Ascending aorta (tissue), 2 donors: Measurements from ENCODE around the gene KCNG4. TPM values are rescaled to one million over a fixed set of nuclear protein-coding genes. Genes with fewer than 3 reads are reported as not detected.

Source experiments
- DNase-seq, 2 donors: peaks; one replicate each; pipeline ENCODE4 v3.0.0-alpha.2; 2019; ENCODE audit warnings: low spot score in 2 of 2
- H3K27ac ChIP-seq, 2 donors: fragments of 200-600 bp; sonication (generic); one replicate each; pipeline ENCODE4 v1.5.1; 2016 to 2017; ENCODE audit warnings: mild to moderate bottlenecking in 1 of 2
- H3K27me3 ChIP-seq: fragments of 200-600 bp; sonication (generic); one replicate; pipeline ENCODE4 v1.5.1; 2017
- H3K36me3 ChIP-seq, 2 donors: fragments of 200-600 bp; sonication (generic); one replicate each; pipeline ENCODE4 v1.5.1; 2016
- H3K4me1 ChIP-seq, 2 donors: fragments of 200-600 bp; sonication (generic); one replicate each; pipeline ENCODE4 v1.5.1; 2016 to 2017; ENCODE audit warnings: mild to moderate bottlenecking in 1 of 2
- H3K4me3 ChIP-seq, 2 donors: fragments of 200-600 bp; sonication (generic); one replicate each; pipeline ENCODE4 v1.5.1; 2016 to 2017; ENCODE audit warnings: mild to moderate bottlenecking in 1 of 2
- H3K9me3 ChIP-seq, 2 donors: fragments of 200-600 bp; sonication (generic); one replicate each; pipeline ENCODE4 v1.5.1; 2016
- CTCF ChIP-seq, 3 experiments: fragments of 200-600 bp in 2 of 3; fragments of 450-650 bp in 1 of 3; sonication (generic) in 2 of 3; IDR thresholded peaks; one replicate each; pipeline ENCODE4 v1.5.1; 2016 to 2019; ENCODE audit warnings: antibody characterized with exemption in 3 of 3, mild to moderate bottlenecking in 1 of 3, moderate library complexity in 1 of 3
- intact Hi-C: fragments of 100-400 bp; cut with DNase I; formaldehyde crosslinking; loops from one replicate; pipeline ENCODE4 v1.15.1; 2023
- total RNA-seq: library from RNA; depleted of rRNA; stranded (reverse); fragments of >200 nt; gene quantifications from one replicate; pipeline ENCODE4 v1.1.0, GENCODE V29; 2016

KCNG4 gene
- total RNA-seq, 1 donor from 2014 or later = not detected

GRCh38 chr16:84271037-84271436 lies 31.2 kb upstream of the KCNG4 start:
- intact Hi-C loops = no loop called here
- H3K27me3 ChIP-seq = no peaks in the 10 kb centered on the region
- H3K9me3 ChIP-seq = no peaks in the 10 kb centered on the region
- H3K4me1 ChIP-seq = no peaks in the 10 kb centered on the region
- H3K36me3 ChIP-seq = no peaks in the 10 kb centered on the region
- H3K4me3 ChIP-seq = no peak overlapping the region
- no peak for TF ChIP-seq CTCF (IDR thresholded peaks at IDR 0.05)
- no peak for DNase-seq
- no peak overlapping the region for H3K27ac ChIP-seq

GRCh38 chr16:84270531-84270930 lies 30.7 kb upstream of the KCNG4 start:
- H3K4me1 ChIP-seq = no peaks in the 10 kb centered on the region
- no peak for TF ChIP-seq CTCF (IDR thresholded peaks at IDR 0.05)
- no peak overlapping the region for H3K4me3 ChIP-seq
- no peak overlapping the region for H3K27ac ChIP-seq
- DNase-seq = no peak
- H3K27me3 ChIP-seq = no peaks in the 10 kb centered on the region
- no peaks in the 10 kb centered on the region for H3K36me3 ChIP-seq
- intact Hi-C loops = no loop called here
- H3K9me3 ChIP-seq = no peaks in the 10 kb centered on the region

GRCh38 chr16:84270071-84270470 lies 30.3 kb upstream of the KCNG4 start:
- TF ChIP-seq CTCF (IDR thresholded peaks at IDR 0.05) = no peak
- DNase-seq = no peak
- Histone ChIP-seq H3K4me1 (no peaks in the 10 kb centered on the region), H3K4me3 (no peak overlapping the region), H3K36me3 (no peaks in the 10 kb centered on the region), H3K27ac (no peak overlapping the region), H3K27me3 (no peaks in the 10 kb centered on the region), H3K9me3 (no peaks in the 10 kb centered on the region)
- intact Hi-C loops = no loop called here

GRCh38 chr16:84268291-84269040 lies 28.7 kb upstream of the KCNG4 start:
- Histone ChIP-seq H3K27me3 (no peaks in the 10 kb centered on the region), H3K36me3 (no peaks in the 10 kb centered on the region), H3K4me1 (no peaks in the 10 kb centered on the region), H3K27ac (no peak overlapping the region), H3K4me3 (no peak overlapping the region), H3K9me3 (no peaks in the 10 kb centered on the region)
- TF ChIP-seq CTCF (IDR thresholded peaks at IDR 0.05) = no peak
- intact Hi-C loops = no loop called here
- no peak for DNase-seq

- Histone ChIP-seq H3K27me3 (no peaks in the 10 kb centered on the region), H3K4me3 (no peak overlapping the region), H3K9me3 (no peaks in the 10 kb centered on the region), H3K27ac (no peak overlapping the region), H3K36me3 (no peaks in the 10 kb centered on the region), H3K4me1 (no peaks in the 10 kb centered on the region)
- TF ChIP-seq CTCF (IDR thresholded peaks at IDR 0.05) = no peak
- intact Hi-C loops = no loop called here
- no peak for DNase-seq
These were observed 27.6 kb upstream of the KCNG4 start for GRCh38 chr16:84267380-84267779.

- Histone ChIP-seq H3K9me3 (no peaks in the 10 kb centered on the region), H3K4me3 (no peak overlapping the region), H3K27me3 (no peaks in the 10 kb centered on the region), H3K4me1 (no peaks in the 10 kb centered on the region), H3K36me3 (no peaks in the 10 kb centered on the region), H3K27ac (no peak overlapping the region)
- intact Hi-C loops = no loop called here
- no peak for TF ChIP-seq CTCF (IDR thresholded peaks at IDR 0.05)
- DNase-seq = no peak
These were observed 26.6 kb upstream of the KCNG4 start for GRCh38 chr16:84266451-84266850.
